Uterus (tissue), 4 donors: ENCODE measurements around the gene EPHA10. TPM values are rescaled to one million over a fixed set of nuclear protein-coding genes. Genes with fewer than 3 reads are reported as not detected.
A peak's percentile ranks its signal among the peaks of the same experiment; 100 is the strongest.

Source experiments
- DNase-seq, 2 donors: peaks; one replicate each; pipeline ENCODE4 v3.0.0-alpha.2; 2019 to 2020
- H3K27ac ChIP-seq, 2 donors: fragments of 200-600 bp; sonication (generic); 1 replicate in 1 of 2; 2 replicates in 1 of 2; pipeline ENCODE4 v1.5.1; 2016 to 2018
- H3K27me3 ChIP-seq, 2 donors: fragments of 200-600 bp; sonication (generic); one replicate each; pipeline ENCODE4 v1.5.1; 2018 to 2019; ENCODE audit warnings: control low read depth in 1 of 2
- H3K36me3 ChIP-seq, 2 donors: fragments of 200-600 bp; sonication (generic); one replicate each; pipeline ENCODE4 v1.5.1; 2019; ENCODE audit warnings: control low read depth in 1 of 2
- H3K4me1 ChIP-seq, 2 donors: fragments of 200-600 bp; sonication (generic); one replicate each; pipeline ENCODE4 v1.5.1; 2018 to 2019; ENCODE audit warnings: control low read depth in 1 of 2
- H3K4me3 ChIP-seq, 2 donors: fragments of 200-600 bp; sonication (generic); 1 replicate in 1 of 2; 2 replicates in 1 of 2; pipeline ENCODE4 v1.5.1; 2018 to 2019; ENCODE audit warnings: mild to moderate bottlenecking in 1 of 2
- H3K9me3 ChIP-seq, 2 donors: fragments of 200-600 bp; sonication (generic); one replicate each; pipeline ENCODE4 v1.5.1; 2019; ENCODE audit warnings: control low read depth in 1 of 2
- CTCF ChIP-seq, 4 experiments: fragments of 200-600 bp in 2 of 4; fragments of 450-650 bp in 2 of 4; sonication (generic) in 2 of 4; IDR thresholded peaks; one replicate each; pipeline ENCODE4 v1.5.1; 2016 to 2019; ENCODE audit warnings: antibody characterized with exemption in 4 of 4, mild to moderate bottlenecking in 2 of 4, moderate library complexity in 1 of 4
- POLR2A ChIP-seq, 2 donors: fragments of 450-650 bp; IDR thresholded peaks; one replicate each; pipeline ENCODE4 v1.6.1; 2016; ENCODE audit warnings: antibody characterized with exemption in 2 of 2, mild to moderate bottlenecking in 1 of 2, moderate library complexity in 1 of 2
- intact Hi-C: fragments of 100-400 bp; cut with DNase I; formaldehyde crosslinking; loops from one replicate; pipeline ENCODE4 v1.15.1; 2023; ENCODE audit warnings: low total_unique reads
- total RNA-seq, 4 donors: library from RNA; depleted of rRNA in 3 of 4; stranded (reverse); fragments of >200 nt in 3 of 4; gene quantifications; one replicate each; pipeline versions ENCODE4 v1.1.0 to v1.2.4, GENCODE V29; 2014 to 2023
- donor health status: DM: yes; HTN: yes; CAD: no.

Gene EPHA10
- total RNA-seq, 4 donors from 2014 or later = 0.41 to 0.67 TPM; not detected in 2

GRCh38 chr1:37809942-37810341, 45.0 kb upstream of the EPHA10 start:
- H3K27me3 ChIP-seq = no peaks in the 10 kb centered on the region
- no peak for TF ChIP-seq CTCF (IDR thresholded peaks at IDR 0.05)
- no peak for TF ChIP-seq POLR2A (IDR thresholded peaks at IDR 0.05)
- intact Hi-C loops = no loop called here
- no peak overlapping the region for H3K4me3 ChIP-seq
- peaks cover 14% of the 10 kb centered on the region in 2 donors for H3K4me1 ChIP-seq
- no peak for DNase-seq
- H3K9me3 ChIP-seq = no peaks in the 10 kb centered on the region
- H3K36me3 ChIP-seq = no peaks in the 10 kb centered on the region
- no peak overlapping the region for H3K27ac ChIP-seq

- H3K4me1 ChIP-seq = peaks cover 14% of the 10 kb centered on the region in 2 donors
- H3K9me3 ChIP-seq = no peaks in the 10 kb centered on the region
- no peak for TF ChIP-seq CTCF (IDR thresholded peaks at IDR 0.05)
- no peak for TF ChIP-seq POLR2A (IDR thresholded peaks at IDR 0.05)
- intact Hi-C loops = no loop called here
- H3K27me3 ChIP-seq = no peaks in the 10 kb centered on the region
- H3K4me3 ChIP-seq = peak overlapping the region; percentile 86 to 95
- no peaks in the 10 kb centered on the region for H3K36me3 ChIP-seq
- peak; percentile 45 to 71 for DNase-seq
- H3K27ac ChIP-seq = peak overlapping the region; percentile 90 to 97
Measured at GRCh38 chr1:37808369-37809319, 43.7 kb upstream of the EPHA10 start.

- intact Hi-C loops = no loop called here
- Histone ChIP-seq H3K27me3 (no peaks in the 10 kb centered on the region), H3K36me3 (no peaks in the 10 kb centered on the region), H3K27ac (peak within 1 kb of the TSS; percentile 90 to 97), H3K4me3 (peak within 1 kb of the TSS; percentile 86 to 95), H3K9me3 (no peaks in the 10 kb centered on the region), H3K4me1 (peaks cover 14% of the 10 kb centered on the region in 2 donors)
- peak; percentile 59 to 77 for TF ChIP-seq POLR2A (IDR thresholded peaks at IDR 0.05)
- TF ChIP-seq CTCF (IDR thresholded peaks at IDR 0.05) = peak in 1 of 4 experiments; percentile 19
- peak; percentile 91 to 94 for DNase-seq
Measured at GRCh38 chr1:37807555-37808368, 42.8 kb upstream of the EPHA10 start, which contains the start of the genes C1orf122 and YRDC. Gene C1orf122 (plus strand): TSS chr1:37807790. CDS start chr1:37808405, 615 bp downstream. Gene YRDC (minus strand): TSS chr1:37808208. CDS start chr1:37808180, 28 bp downstream.

- DNase-seq = no peak
- no peaks in the 10 kb centered on the region for H3K36me3 ChIP-seq
- no peaks in the 10 kb centered on the region for H3K9me3 ChIP-seq
- peaks cover 14% of the 10 kb centered on the region in 2 donors for H3K4me1 ChIP-seq
- H3K27ac ChIP-seq = peak overlapping the region; percentile 90 to 97
- peak overlapping the region; percentile 86 to 95 for H3K4me3 ChIP-seq
- intact Hi-C loops = no loop called here
- H3K27me3 ChIP-seq = no peaks in the 10 kb centered on the region
- TF ChIP-seq POLR2A (IDR thresholded peaks at IDR 0.05) = no peak
- no peak for TF ChIP-seq CTCF (IDR thresholded peaks at IDR 0.05)
Measured at GRCh38 chr1:37807220-37807554, 42.3 kb upstream of the EPHA10 start.
